ENCODE data around the gene TNFRSF19.

TNFRSF19 gene

GRCh38 chr13:23558675-23559536 is 11.3 kb upstream of the TNFRSF19 start:
- no peak for DNase-seq (ENCODE audit: low spot score in 2 of 2)
- no peak overlapping the region for H3K27ac Mint-ChIP-seq
- H3K4me3 Mint-ChIP-seq = no peak overlapping the region
- peak; percentile 48 for ATAC-seq
- no peaks in the 10 kb centered on the region for H3K4me1 Mint-ChIP-seq
- H3K9me3 Mint-ChIP-seq = no peaks in the 10 kb centered on the region
- H3K36me3 Mint-ChIP-seq = no peaks in the 10 kb centered on the region

DNA sequence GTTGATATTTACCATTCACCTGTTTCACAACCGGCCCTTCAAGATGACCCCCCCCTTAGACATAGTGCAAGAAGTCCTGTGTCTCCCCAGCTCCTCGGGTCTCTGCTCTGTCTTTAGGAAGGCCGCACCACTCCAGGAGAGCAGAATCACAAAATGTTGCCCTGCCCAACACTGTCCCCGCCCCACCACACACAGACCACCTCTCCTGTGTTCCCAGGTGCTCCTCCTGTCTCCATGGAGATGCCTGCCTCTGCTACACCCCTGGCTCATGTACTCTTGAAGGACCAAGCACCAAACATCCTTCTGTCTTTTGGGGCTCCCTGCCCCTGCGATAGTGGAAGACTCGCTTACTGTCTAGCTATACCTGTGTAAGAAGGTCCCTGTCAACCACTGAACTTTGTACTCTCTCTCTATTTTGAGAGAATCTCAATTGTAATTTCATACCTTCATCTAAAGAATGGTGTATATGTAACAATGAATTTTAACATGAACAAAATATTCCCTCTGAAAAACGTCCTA is 9.6 kb upstream of the TNFRSF19 start:
- Mint-ChIP-seq H3K27ac (no peak overlapping the region), H3K9me3 (no peaks in the 10 kb centered on the region), H3K36me3 (no peaks in the 10 kb centered on the region), H3K4me3 (no peak overlapping the region), H3K4me1 (no peaks in the 10 kb centered on the region)
- no peak for ATAC-seq
- DNase-seq (ENCODE audit: low spot score in 2 of 2) = no peak

- Mint-ChIP-seq H3K4me3 (no peak overlapping the region), H3K9me3 (no peaks in the 10 kb centered on the region)
- no peak for ATAC-seq
These were observed 9.0 kb upstream of the TNFRSF19 start for GRCh38 chr13:23561261-23561660.

GRCh38 chr13:23563085-23563845 is 6.9 kb upstream of the TNFRSF19 start:
- H3K36me3 Mint-ChIP-seq = no peaks in the 10 kb centered on the region
- no peak for DNase-seq (ENCODE audit: low spot score in 2 of 2)
- no peaks in the 10 kb centered on the region for H3K4me1 Mint-ChIP-seq
- no peaks in the 10 kb centered on the region for H3K9me3 Mint-ChIP-seq
- H3K4me3 Mint-ChIP-seq = no peak overlapping the region
- ATAC-seq = no peak
- no peak overlapping the region for H3K27ac Mint-ChIP-seq

More at GRCh38 chr13:23561261-23561660, 9.0 kb upstream of the TNFRSF19 start:
- Mint-ChIP-seq H3K4me1 (no peaks in the 10 kb centered on the region), H3K27ac (no peak overlapping the region), H3K36me3 (no peaks in the 10 kb centered on the region)
- no peak for DNase-seq (ENCODE audit: low spot score in 2 of 2)

DNA sequence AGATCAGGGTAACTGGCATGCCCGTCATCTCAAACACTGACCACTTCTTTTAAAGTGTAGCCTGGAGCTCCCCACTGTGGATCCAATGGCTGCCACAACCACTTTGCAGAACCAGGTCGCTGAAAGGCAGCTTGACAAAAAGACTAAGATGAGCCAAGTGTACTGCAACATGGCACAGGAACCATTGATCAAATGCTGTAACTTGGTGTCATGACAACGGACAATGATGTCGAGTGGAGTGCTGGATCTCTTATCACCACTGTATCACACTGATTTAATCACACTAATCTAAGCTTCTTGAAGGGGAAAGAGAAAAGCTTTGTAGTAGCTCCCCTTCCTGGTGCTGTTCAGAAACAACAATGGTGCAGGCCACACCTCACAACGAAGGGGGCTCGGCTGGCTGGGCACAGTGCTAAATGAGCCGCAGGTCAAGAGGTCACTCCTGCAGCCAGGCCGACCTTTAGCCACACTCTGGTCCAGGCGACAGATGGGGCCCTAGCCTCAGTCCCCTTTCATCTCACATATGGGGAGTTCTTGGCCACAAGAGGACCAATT is 2.2 kb upstream of the TNFRSF19 start:
- Mint-ChIP-seq H3K27ac (no peak overlapping the region), H3K4me3 (no peak overlapping the region), H3K36me3 (no peaks in the 10 kb centered on the region), H3K9me3 (no peaks in the 10 kb centered on the region), H3K4me1 (no peaks in the 10 kb centered on the region)
- ATAC-seq = no peak
- no peak for DNase-seq (ENCODE audit: low spot score in 2 of 2)

DNA sequence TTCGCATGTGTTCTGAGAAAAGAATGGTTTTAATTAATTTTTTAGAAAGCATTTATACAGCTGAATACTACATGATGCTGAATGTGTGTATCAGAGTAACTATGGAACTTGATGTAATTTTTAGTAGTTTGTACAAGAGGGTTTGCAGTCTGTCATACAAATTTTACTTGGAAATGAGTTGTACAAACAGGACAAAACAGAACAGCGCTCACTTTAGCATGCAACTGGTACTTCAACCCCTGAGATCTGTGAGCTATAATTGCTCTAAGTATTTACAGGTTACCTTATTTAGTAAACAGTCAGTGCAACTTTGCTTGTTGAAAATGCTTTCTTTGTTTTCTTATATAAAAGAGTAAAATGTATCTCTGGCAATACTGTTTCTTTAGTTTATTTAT is 706 bp downstream of the TNFRSF19 start:
- Mint-ChIP-seq H3K36me3 (no peaks in the 10 kb centered on the region), H3K4me3 (no peak overlapping the region), H3K9me3 (no peaks in the 10 kb centered on the region), H3K27ac (no peak overlapping the region), H3K4me1 (no peaks in the 10 kb centered on the region)
- ATAC-seq (no peak), DNase-seq (ENCODE audit: low spot score in 2 of 2) (no peak)

DNA sequence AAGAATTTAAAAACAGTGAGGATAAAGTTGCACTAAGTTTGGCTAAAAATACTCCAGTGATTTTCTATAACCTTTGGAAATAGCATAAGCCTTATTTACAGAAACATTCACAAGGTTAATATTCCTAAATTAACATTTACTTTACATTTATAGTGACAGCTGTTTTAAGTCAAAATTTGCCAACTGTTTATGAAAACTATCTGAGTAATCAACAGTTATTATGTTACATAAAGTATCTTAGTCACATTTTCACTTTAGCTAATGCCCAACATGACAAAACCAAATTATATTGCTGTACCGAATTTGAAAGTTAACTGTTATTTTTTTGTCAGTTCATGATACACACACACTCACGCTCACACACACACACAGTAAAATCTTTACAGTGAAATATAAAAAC is 1.2 kb downstream of the TNFRSF19 start:
- Mint-ChIP-seq H3K27ac (no peak overlapping the region), H3K36me3 (no peaks in the 10 kb centered on the region), H3K4me3 (no peak overlapping the region), H3K4me1 (no peaks in the 10 kb centered on the region), H3K9me3 (no peaks in the 10 kb centered on the region)
- no peak for DNase-seq (ENCODE audit: low spot score in 2 of 2)
- no peak for ATAC-seq

GRCh38 chr13:23572836-23573235 is 2.6 kb downstream of the TNFRSF19 start:
- ATAC-seq (no peak), DNase-seq (ENCODE audit: low spot score in 2 of 2) (no peak)
- H3K4me3 Mint-ChIP-seq = no peak overlapping the region
- peaks cover 7% of the 10 kb centered on the region for H3K4me1 Mint-ChIP-seq
- H3K9me3 Mint-ChIP-seq = no peaks in the 10 kb centered on the region
- H3K27ac Mint-ChIP-seq = no peak overlapping the region
- H3K36me3 Mint-ChIP-seq = peaks cover 1% of the 10 kb centered on the region

DNA sequence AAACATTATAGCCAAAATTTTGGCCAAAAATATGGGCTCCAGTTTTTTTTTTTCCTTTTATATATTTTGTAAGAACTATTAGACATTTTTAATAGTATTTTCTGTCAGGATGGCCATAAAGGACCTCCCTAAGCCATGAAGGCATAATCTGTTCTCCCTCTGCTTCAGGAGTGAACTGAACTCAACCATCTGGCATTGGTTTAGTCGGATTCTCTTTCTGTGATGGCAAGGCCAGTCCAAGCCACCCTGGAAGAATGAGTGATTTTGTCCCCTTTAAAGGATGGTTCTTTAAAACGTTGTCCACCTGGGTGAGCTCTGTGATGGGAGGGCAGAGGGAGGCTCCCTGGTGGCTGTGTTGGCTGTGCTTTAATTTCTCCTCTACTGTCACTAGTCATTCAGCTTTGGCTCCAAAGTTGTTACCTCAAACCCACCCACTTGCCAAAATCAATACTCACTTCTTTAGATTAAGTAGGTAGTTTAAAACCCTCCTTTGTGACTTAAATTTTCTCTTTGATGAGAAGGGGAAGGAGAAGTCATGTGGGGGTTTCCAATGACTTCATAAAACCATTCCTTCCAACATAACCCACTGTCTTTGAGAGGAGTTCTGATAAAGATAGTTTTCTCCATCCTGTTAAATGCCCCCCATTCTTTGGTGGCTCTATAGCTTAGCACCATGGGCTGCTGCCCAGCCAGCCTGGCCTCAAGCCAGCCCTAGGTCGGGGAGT is 4.4 kb downstream of the TNFRSF19 start:
- Mint-ChIP-seq H3K9me3 (no peaks in the 10 kb centered on the region), H3K27ac (no peak overlapping the region), H3K4me3 (no peak overlapping the region), H3K4me1 (peaks cover 12% of the 10 kb centered on the region), H3K36me3 (peaks cover 5% of the 10 kb centered on the region)
- ATAC-seq (no peak), DNase-seq (ENCODE audit: low spot score in 2 of 2) (no peak)

DNA sequence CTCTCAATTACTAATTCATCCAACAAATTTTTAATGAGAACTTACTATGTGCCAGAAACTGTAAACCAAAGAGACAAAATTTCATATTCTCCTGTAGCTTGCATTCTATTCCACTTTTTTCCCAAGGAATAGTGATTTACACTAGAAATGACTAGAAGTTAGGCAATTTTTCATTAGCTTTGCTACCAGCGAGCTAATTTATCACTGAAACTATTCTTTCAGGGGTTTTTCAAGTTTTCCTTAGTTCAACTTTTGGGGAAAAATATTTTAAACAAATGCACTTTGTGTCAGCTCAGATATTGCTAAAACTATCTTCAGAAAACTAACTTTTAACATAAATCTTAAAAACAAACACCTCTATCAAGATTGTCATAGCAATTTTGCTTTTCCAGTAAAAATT is 5.4 kb downstream of the TNFRSF19 start:
- Mint-ChIP-seq H3K4me1 (peaks cover 20% of the 10 kb centered on the region), H3K27ac (no peak overlapping the region), H3K9me3 (no peaks in the 10 kb centered on the region), H3K4me3 (no peak overlapping the region), H3K36me3 (peaks cover 5% of the 10 kb centered on the region)
- no peak for DNase-seq (ENCODE audit: low spot score in 2 of 2)
- no peak for ATAC-seq

GRCh38 chr13:23578411-23579071 is 8.3 kb downstream of the TNFRSF19 start:
- no peak overlapping the region for H3K27ac Mint-ChIP-seq
- peaks cover 5% of the 10 kb centered on the region for H3K36me3 Mint-ChIP-seq

DNA sequence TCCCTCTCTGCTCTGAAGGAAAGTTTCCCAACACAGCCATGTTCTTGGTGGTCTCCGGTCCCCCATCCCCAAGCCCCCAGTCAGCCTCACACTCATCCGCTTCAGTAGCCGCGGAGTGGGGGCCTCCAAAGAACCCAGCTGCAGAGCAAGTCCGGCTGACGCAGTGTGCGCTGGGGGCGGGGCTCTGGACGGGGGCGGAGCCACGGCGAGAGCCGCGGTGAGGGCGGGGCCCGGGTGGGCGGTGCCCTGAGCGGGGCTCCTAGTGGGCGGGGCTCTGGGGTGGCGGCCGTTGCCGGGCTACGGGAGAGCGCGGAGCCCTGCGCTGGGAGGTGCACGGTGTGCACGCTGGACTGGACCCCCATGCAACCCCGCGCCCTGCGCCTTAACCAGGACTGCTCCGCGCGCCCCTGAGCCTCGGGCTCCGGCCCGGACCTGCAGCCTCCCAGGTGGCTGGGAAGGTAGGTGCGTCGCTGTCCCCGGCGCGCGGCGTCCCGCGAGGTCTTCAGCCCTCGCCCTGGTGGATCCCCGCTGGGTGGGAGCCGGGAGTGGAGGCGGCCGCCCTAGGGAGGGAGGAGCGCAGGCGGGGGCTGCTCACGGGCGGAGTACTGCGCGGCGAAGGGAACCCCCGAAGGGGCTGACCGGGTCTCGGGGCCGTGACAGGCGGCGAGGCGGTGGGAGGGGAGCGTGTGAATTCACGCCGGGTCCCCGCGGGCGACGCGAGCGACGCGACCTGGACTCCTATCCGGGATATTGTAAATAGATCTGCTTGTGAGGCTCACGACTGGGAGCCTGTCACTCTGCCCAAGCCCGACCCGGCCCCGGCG is 9.1 kb downstream of the TNFRSF19 start:
- ATAC-seq (peak; percentile 91), DNase-seq (ENCODE audit: low spot score in 2 of 2) (peak; percentile 87 to 92)
- Mint-ChIP-seq H3K27ac (no peak overlapping the region), H3K4me3 (peak overlapping the region; percentile 66), H3K4me1 (peaks cover 20% of the 10 kb centered on the region), H3K9me3 (no peaks in the 10 kb centered on the region), H3K36me3 (peaks cover 5% of the 10 kb centered on the region)

More at GRCh38 chr13:23578411-23579071, 8.3 kb downstream of the TNFRSF19 start:
- H3K4me3 Mint-ChIP-seq = peak overlapping the region; percentile 66
- peak; percentile 80 for ATAC-seq
- no peaks in the 10 kb centered on the region for H3K9me3 Mint-ChIP-seq
- DNase-seq (ENCODE audit: low spot score in 2 of 2) = peak; percentile 53 to 75
- peaks cover 20% of the 10 kb centered on the region for H3K4me1 Mint-ChIP-seq

DNA sequence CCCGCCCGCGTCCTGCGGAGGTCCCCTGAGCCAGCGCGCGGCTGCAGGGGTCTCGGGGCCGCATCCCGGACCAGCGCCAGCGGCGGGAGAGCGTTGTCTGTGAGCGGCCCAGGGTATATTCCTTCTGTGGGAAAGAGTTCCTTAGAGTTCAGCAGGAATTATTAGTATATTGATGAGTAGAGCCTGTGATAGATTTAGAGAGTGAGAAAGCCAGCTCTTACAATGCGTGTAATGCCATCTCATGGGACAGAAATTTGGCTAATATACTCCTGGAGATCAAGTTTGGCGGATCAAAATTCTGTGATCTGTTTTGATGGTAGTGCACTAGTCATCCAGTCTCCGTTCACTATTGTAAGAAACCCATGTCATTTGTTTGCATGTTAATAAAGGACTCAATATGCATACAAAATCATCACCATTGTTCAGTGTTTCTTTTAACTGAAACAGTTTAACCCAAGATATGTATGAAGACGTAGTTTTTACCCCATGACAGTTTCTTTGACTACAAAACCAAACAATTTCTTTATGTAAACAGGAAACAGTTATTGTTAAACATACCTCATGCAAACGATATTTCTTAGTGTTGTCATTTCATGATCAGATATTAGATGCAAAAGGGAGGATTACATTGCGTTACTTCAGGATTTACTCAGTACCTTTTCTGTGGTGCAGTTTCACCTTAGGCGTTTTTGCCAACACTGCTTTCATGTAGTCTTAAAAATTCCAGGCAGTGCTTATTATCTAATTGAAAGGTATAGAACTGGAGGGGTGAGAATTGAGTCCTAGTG is 9.9 kb downstream of the TNFRSF19 start:
- Mint-ChIP-seq H3K4me1 (peaks cover 20% of the 10 kb centered on the region), H3K9me3 (no peaks in the 10 kb centered on the region), H3K36me3 (peaks cover 5% of the 10 kb centered on the region), H3K4me3 (peak overlapping the region; percentile 66), H3K27ac (no peak overlapping the region)
- DNase-seq (ENCODE audit: low spot score in 2 of 2) (peak in 1 of 2 donors; percentile 58), ATAC-seq (no peak)

All from stimulated activated effector memory CD8-positive, alpha-beta T cell treated with anti-CD3 and anti-CD28 coated beads, Interleukin-12 subunit alpha, Interleukin-12 subunit beta, amount 100 ng/mL, for 72 hours (primary cell).